Inflammatory macrophage (primary cell): ENCODE measurements around the gene GTF2I.
"Not testable (repeated sequence)": the region's sequence is repeated elsewhere in the genome, so short reads cannot be mapped to it uniquely, and the experiment has no call there.

Experiments used
- DNase-seq, 2 donors: peaks; one replicate each; pipeline ENCODE4 v3.0.0-alpha.2; 2020 to 2022

Gene GTF2I

DNA sequence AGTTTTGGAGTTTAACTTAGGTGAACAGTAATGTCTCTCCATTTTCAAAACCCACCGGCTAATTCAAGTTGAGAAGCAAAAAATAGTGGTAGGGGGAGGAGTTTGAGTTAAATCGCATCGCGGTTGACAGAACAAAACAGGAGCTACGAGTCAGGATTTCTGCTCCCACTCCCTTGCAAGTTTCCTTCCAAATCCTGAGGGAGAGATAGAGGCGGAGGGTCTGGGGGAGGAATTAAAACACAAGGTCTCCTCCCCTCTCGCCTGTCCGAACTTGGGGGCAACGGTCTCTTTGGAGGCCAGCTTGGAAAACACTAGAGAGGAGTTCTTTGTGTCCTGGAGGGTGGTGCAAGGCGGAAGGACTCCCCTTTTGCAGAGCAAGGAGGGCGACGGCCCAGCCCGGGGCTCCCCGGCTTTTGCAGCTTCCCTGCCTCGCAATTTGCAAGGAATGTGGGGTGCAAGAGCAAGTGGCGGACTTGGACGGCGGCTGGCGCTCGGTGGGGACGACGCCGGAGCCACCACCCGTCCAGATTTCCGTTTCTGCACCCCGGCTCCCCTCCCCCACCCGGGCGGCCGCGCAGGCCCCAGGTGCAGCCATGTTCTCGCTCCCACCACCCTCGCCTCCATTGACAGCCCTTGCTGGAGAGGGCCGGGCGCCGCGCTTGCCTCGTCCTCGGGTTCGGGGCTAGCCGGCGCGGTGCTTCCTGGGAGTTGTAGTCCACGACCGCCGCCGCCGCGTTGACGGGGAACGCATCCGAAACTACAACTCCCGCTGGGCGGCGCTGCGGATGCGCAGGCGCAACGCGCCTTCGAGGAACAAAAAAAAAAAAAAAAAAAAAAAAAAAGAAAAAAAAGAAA, 454 bp upstream of the GTF2I start:
- DNase-seq, result peak; percentile 97 to 98

DNA sequence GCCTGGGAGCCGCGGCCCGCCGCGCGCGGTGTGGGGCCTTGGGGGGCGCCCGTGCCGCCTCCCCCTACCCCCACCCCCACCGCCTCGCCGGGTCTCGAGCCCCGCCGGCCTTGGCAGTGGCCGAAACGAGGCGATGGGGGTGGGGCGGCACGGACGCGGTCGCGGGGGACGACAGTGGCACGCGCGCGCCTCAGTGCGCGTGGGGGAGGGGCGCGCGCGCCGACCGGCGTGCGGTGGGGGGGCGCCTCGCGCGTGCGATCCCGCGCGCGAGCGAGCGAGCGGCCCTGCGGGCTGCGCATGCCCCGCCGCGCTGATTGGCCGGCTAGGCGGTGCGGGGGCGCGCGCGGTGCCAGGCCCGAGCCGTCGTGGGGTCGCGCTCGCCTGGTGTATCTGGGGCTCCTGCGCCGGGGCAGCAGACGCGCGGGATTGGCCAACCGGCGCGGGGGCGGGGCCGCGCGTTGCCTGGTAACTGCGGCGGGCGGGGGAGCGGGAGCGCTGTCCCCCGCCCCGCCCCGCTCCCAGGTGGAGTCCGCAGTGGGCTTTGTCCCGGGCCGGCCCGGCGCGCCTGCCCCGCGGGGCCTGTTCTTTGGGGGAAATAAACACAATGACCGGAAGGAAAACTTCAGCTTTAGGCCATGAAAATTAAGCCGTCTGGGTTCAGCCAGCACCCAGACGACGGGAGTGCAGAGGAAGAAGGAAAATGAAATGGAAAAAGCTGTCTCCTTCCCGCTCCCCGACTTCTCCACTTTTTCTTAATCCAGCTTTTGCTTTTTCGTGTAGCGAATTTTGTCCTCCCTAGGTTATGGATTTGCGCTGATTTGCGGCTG, 873 bp downstream of the GTF2I start:
- peak; percentile 86 to 95 for DNase-seq

GRCh38 chr7:74660202-74660601, 2.7 kb downstream of the GTF2I start:
- DNase-seq, result not testable (repeated sequence)

GRCh38 chr7:74661836-74662794, 4.6 kb downstream of the GTF2I start:
- DNase-seq, result peak in 1 of 2 donors; percentile 30

GRCh38 chr7:74665296-74665938, 7.9 kb downstream of the GTF2I start:
- peak; percentile 10 to 53 for DNase-seq

- not testable (repeated sequence) for DNase-seq
Measured at GRCh38 chr7:74667013-74667412, 9.5 kb downstream of the GTF2I start.

- not testable (repeated sequence) for DNase-seq
Measured at GRCh38 chr7:74667520-74667919, 10.0 kb downstream of the GTF2I start.

GRCh38 chr7:74671602-74672001, 14.1 kb downstream of the GTF2I start:
- no peak for DNase-seq

- no peak for DNase-seq
Measured at GRCh38 chr7:74672343-74672915, 14.9 kb downstream of the GTF2I start.

GRCh38 chr7:74674166-74674565, 16.6 kb downstream of the GTF2I start:
- no peak for DNase-seq

DNA sequence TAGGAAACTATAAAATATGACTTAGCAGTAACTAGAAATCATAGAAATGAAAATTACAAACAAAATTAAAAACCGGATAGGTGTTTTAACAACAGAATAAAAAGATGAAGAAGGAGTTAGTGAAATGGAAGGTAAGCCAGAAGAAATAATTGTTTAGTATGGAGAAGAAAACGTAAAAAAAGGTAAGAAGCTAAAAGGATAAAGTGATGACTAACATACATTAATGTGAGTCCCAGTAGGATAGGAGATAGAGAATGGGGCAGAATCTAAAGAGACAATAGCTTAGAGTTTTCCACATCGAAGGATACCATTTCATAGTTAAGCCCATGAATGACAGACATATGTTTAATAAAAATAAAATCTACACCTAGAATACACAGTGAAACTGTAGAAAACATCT, 25.3 kb downstream of the GTF2I start:
- no peak for DNase-seq

DNA sequence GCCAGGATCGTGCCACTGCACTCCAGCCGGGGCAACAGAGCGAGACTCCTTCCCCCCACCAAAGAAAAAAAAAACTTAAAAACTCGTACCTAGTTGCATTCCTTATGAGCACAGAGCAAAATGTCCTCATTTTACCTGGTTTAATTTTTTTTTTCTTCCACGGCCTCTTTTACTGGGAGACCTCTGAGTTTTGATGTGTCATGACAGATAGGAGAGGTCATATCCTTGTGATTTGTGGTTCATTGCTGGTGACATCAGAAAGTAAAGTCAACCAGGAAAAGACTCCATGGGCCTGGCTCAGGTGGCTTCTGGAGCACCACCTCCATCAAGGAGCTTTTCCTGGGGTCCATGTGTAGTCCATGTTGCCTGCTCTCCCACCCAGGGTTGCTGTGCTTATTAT, 26.3 kb downstream of the GTF2I start:
- DNase-seq, result no peak

- DNase-seq, result no peak
Measured at GRCh38 chr7:74684473-74684872, 27.0 kb downstream of the GTF2I start.

DNA sequence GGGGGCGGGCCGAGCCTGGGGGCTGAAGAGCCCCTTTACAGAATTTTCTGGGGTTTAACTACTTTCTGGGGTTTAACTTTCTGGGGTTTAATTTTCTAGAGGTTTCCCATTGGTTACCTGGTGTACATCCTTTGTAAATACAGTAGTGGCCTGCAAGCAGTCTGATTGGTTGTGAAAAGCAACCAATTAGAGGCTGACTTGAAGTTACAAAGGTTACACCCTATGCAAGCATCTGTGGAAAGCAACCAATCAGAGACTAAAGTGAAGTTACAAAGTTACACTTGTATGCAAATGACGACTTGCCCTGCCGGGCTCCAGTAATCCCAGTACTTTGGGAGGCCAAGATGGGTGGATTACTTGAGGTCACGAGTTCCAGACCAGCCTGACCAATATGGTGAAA, 27.4 kb downstream of the GTF2I start:
- no peak for DNase-seq

GRCh38 chr7:74690474-74690873, 33.0 kb downstream of the GTF2I start:
- no peak for DNase-seq

GRCh38 chr7:74704419-74704818, 46.9 kb downstream of the GTF2I start:
- not testable (repeated sequence) for DNase-seq

- no peak for DNase-seq
Measured at GRCh38 chr7:74707238-74707637, 49.7 kb downstream of the GTF2I start.

DNA sequence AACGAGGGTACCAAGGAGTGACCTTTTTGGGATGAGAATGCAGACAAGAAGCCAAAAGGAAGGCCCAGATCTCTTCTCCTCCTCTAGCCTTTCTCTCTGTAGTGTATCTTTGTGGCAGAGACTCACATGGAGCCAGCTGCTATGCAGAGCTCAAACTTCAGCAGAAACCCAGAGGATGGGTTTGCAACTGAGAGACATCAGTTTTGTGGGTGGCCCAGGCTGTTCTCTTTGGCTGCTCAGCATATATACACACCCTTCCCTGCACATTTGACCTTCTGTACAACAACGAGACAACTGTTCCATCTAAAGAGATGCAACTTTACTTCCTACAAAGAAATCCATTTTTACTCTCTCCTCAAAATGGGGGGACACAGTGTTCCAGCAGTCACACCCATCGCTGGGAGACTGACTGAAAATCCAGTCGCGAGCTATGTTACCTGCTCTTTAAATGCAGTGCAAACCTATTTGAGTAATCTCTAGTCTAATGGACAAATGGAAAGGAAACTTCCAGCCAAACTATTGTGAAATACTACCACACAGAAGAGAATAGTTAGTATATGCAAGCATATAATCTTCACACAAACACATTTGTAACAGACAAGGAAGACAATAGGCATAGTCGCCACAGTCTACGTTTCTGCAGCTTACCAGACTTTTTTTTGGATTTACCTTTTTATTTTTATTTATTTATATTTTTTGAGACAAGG, 51.2 kb downstream of the GTF2I start:
- no peak for DNase-seq

- DNase-seq, result no peak
Measured at GRCh38 chr7:74709880-74710671, 52.6 kb downstream of the GTF2I start.

GRCh38 chr7:74713567-74713966, 56.0 kb downstream of the GTF2I start:
- no peak for DNase-seq
